ENCODE results near the gene RAD50. TPM values are rescaled to one million over a fixed set of nuclear protein-coding genes. Genes with fewer than 3 reads are reported as not detected.

The RAD50 gene
- total RNA-seq, 1 donor from 2014 or later: 13.1 TPM

DNA sequence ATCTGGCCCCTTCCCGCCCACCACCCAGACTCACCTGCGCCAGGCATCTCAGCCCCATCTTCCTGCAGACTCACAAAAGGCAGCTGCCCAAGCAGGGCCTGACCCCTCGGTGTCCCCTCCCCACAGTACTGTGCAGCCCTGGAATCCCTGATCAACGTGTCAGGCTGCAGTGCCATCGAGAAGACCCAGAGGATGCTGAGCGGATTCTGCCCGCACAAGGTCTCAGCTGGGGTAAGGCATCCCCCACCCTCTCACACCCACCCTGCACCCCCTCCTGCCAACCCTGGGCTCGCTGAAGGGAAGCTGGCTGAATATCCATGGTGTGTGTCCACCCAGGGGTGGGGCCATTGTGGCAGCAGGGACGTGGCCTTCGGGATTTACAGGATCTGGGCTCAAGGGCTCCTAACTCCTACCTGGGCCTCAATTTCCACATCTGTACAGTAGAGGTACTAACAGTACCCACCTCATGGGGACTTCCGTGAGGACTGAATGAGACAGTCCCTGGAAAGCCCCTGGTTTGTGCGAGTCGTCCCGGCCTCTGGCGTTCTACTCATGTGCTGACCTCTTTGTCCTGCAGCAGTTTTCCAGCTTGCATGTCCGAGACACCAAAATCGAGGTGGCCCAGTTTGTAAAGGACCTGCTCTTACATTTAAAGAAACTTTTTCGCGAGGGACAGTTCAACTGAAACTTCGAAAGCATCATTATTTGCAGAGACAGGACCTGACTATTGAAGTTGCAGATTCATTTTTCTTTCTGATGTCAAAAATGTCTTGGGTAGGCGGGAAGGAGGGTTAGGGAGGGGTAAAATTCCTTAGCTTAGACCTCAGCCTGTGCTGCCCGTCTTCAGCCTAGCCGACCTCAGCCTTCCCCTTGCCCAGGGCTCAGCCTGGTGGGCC lies 103.1 kb downstream of the RAD50 start:
- DNase-seq (ENCODE audit: low read depth, low spot score): no peak

DNA sequence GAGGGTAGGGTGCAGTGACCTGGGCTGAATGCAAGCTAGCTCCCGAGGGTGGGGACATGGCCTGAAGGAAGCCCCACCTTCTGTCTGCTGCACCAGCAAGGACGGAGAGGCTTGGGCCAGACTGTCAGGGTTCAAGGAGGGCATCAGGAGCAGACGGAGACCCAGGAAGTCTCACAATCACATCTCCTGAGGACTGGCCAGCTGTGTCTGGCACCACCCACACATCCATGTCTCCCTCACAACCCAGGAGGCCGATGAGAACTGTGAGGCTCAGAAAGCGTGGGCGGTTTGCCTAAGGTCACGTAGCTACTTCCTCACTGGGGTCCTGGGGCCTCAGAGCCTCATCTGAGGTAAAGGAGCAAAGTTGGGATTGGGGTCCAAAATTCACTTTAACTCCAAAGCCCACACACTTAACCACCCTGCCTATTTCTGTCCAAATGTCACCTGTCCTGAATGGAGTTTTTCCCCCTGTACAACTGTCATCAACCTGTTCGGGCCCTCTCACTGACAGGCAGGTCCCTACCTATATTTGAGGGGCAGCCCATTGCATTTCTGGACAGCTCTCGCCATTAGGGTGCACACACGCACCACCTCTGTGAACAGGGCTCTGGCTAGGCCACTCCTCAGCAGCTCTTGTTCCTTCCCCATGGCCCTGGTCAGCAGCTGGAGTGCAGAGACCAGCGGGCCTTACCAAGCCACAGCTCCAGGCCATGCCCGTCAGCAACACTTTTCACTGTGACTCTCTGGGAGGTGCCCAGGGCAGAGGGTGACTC lies 104.6 kb downstream of the RAD50 start:
- DNase-seq (ENCODE audit: low read depth, low spot score): no peak

DNA sequence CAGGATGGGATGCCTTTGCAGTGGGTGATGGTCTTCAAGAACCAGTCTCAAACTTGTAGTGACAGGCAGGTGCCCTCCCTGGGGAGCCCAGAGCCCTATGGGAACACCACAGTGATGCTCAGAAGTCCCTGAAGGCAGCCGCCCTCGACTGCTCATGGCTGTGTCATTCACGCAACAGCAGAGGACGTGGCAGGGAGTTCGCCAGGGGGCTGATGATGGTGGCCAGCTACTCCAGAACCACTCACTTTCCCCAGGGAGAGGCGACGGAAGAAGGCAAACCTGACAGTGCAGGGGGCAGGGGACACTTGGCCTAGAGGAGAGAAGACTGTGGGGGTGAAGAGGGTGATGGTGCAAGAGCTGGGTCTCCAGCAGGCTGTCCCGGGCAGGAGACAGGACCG lies 105.2 kb downstream of the RAD50 start:
- DNase-seq (ENCODE audit: low read depth, low spot score): no peak

DNA sequence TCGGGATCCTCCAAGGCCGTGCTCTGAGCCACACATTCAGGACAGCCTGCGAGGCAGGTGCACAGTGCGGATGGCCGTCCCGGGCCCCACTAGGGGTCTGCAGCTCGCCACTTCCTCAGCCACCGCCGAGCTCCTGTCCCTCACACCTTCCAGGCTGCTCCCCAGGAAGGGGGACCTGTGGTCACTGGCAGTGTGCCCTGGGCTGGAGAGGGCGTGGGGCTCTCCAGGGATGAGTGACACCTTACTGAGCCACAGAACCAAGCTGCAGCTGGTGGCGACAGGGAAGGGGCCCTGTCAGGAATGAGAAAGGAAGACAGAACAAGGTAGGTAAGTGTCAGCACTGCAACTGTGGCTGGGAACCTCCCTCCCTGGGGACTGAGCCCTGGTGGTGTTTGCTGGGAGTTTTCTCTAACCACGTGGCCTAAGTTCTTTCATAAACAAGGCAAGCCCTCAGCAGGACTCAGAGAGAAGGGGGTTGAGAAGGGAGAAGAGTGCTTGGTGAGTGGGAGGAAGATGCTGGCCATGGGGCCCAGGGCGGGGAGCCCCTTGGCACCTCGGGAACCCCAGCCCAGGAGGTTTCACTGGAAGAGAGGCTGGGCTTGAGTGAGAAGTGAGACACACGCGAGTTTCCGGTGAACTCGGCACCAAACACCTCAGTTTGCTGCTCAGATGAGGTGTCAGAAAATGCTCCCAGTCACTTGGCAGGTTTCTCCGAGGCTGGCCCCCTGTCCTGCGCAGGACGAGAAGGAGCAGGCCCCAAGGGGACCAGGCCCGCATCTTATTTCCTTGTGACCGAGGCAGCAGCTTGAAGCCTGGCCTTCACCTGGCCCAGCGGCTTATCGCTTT lies 106.4 kb downstream of the RAD50 start:
- DNase-seq (ENCODE audit: low read depth, low spot score): no peak

DNA sequence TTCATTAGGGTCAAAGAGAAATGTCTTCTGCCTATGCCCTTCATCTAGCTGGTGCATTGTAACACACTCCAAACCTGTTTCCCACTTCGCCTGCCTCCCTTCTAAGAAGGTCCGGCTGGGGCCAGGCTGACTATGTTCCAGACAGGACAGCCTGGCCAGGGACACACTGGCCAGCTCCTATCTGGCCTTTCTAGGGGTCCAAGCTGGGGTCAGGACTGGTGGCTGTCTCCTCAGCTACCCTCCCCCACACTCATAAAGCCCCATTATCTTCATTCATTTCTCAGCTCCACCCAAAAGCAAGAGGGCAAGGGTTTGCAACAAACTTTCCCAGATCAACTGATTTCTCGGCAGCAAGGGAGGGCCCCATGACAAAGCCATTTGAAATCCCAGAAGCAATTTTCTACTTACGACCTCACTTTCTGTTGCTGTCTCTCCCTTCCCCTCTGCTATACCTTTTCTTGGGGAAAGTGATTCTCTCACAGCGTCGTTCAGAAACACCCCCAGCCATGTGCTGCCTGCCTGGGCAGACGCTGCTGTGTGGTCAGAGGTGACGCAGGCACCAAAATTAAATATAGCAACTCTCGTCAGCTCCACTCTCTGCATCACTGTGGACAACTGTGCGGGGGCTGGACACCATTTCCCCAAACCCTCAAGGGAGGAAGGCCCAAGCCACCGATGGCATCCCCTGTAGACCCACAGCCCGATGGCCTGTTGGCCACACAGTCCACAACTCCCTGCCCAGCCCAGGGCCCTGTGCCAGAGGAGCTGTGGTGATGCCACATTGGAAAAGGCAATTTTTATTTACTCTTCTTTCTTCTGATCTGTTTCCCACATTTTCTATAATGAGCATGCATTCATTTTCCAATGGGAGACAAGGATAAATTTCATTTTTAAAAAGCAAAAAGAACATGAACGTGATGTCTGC lies 107.3 kb downstream of the RAD50 start:
- DNase-seq (ENCODE audit: low read depth, low spot score): no peak

DNA sequence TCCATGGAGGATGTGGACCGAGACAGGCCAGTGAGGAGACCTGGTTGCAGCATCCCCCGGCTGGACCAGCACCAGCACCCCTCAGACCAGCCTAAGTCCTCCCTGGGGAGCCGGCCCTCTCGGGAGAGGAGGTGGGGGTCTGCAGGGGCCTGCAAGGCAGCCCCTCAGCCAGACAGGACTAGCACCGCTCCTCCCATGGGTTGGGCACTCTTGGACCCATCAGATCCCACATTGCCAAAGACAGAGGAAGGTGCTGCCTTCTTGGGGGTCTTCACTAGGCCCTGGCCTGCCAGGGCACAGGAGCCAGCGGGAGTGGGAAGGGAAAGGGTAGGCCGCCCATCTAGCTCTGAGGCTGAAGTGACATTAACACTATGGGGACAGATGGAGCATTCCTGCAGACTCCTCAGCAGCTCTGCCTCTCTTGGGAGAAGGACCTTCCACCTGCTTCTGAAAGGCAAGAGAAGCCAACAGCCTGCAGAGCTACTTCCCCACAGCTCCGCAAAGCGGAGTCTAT lies 108.0 kb downstream of the RAD50 start:
- DNase-seq (ENCODE audit: low read depth, low spot score): no peak

DNA sequence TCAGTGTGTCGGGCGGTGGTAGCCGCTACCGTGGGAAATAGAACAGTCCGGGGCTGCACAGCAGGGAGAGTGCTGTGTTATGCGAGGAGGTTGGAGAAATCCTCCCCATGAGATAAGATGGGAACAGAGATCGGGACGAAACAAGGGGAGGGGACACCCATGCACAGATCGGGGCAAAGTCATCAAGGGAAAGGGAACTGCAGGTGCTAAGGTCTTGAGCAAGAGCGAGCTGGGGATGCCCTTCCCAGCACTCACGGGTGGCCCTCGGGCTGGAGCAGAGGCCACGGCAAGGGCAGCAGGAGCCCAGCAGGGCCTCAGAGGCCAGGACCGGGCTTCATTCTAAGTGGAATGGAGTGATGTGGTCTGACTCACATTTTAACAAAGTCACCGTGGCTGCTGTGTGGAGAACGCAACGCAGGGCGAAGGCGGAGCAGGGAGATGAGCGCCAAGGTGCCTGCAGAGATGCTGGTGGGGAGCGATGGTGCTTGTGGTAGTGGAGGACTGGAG lies 108.8 kb downstream of the RAD50 start:
- DNase-seq (ENCODE audit: low read depth, low spot score): no peak

DNA sequence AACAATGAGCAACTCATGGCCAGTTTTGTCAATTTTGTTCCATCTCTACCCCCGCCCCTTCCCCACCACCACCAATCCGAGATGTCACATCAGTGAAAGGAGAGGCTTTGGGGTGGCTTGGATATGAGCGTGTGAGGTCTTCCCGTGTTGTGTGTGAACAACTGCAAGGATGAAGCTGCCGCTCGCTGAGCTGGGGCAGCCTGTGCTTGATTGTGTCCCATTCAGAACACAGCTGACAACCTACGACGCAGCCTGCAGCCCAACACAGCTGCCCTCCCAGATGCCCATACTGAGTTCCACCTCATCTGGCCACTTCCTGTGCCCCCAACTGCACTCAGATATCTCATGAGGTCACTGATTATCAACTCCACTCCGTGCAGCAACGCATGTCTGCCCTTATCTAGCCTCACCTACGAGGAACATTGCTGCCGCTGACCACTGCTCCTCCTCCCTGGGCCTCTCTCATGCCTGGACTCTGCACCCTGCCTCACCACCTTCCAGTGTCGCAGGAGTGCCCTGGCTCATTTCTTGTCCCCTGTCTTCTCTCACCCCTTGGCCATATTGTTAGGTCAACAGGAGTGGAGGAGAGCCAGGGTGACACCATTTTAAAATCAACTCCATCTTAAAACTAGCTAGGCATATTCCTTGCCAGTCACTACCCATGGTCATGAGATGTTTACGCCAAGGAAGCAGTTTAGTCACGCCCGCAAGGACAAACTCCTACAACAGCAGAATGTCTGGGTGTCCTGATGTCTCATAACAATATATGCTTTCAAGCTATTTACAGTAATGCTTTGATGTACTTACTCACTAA lies 109.7 kb downstream of the RAD50 start:
- DNase-seq (ENCODE audit: low read depth, low spot score): no peak

DNA sequence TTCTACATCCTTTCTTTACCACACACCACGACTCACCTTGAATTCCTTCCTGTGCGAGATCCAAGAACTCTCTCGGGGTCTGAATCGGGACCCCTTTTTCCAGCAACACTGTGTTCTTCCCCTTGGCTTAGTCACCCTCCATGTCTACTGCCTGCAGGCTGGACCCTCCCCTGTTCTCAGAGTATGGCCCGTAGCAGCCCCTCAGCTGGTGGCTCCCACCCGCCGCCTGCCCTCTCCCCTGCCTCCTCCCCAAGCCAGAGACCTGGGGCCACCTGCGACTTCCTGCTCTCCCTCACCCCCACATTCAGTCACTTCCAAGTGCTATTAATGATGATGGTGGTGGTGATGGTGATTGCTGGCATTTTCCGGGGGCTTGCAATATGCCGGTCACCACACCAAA lies 110.5 kb downstream of the RAD50 start:
- DNase-seq (ENCODE audit: low read depth, low spot score): no peak

DNA sequence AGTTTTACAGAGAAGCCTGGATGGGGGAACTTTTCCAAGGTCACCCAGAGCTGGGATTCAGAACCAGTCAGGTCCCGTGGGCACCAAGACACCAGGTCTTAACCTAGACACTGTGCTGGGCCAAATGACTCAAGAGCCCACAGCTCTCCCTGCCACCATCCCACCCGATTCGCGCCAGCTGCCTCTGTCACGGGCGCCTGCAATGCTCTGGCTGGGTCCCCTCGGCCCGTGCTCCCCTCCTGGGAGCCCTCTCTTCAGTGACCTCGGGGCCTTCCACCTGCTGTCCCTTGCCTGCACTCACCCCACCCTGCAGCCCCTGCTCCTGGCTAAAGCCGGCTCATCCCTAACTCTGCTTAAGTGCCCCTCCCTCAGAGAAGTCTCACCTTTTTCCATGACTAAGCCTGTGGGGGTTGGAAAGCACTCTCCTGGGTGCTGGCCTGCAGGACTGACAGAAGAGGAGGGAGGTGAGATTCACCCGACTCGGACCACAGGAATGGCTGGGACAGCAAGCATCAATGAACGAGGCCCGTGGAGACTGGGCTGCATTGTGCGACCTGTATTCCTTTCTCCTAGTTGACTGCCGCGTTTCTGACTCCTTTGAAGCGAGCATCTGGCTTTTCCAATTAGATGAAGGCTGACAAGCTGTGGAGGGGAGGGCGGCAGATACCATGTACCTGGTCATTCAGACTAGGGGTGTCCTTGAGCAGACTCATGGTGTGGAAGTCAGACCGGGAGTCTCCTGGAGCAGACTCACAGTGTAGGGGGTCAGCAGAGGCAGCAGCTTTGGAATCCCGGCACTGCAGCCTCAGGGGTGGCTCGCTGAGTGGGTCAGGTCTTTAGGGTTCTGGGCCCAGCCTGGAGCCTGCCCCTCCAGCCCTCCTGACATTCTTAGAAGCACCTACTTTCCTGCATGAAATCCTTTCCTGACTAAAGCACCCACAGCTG lies 111.3 kb downstream of the RAD50 start:
- DNase-seq (ENCODE audit: low read depth, low spot score): no peak

DNA sequence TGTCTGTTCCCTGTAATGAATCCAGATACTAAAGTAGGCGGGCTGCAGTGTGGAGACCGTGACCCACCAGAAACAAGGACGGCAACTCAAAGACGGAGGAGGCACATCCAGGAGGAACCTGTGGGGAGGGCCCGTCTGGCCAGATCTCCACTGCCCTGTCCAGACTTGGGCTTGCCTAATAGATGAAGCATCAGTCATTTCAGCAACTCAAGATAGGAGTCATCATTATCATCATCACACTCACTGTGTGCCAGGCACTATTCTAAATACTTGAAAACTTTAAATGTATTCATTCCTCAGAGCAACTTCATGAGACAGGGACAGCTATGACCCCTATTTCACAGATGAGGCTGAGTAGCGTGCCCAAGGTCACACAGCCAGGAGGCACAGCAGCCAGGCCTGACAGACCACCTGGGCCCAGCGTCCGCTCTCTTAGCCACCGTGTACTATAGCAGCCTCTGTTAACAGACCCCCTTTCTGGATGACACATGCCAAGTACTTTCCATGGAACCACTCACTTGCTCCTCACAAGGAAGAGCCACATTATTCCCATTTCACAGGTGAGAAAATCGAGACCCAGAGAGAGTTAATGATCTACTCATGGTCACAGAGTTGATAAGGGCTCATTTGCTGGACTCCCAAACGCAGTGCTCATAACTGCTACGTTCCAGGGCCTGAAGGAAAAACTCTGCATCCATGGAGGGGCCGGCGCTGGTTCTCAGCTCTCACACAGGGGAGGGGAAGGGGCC lies 112.1 kb downstream of the RAD50 start:
- no peak for DNase-seq (ENCODE audit: low read depth, low spot score)

DNA sequence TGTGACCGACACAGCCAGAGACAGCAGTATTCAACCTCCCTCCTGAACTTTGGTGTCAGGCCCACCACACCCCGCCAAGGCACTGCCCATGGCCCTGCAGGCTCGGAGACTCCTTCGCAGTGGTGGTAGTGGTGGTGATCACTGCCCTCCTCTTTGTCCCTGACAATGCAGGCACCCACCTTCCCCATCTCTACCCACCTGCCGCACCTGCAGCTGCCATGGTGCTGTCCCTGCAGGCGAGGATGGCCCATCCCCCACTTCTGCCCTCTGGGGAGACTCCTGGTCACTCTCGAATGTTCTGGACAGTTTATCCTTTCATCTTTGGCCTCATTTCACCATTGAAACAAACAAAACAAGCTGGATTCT lies 112.7 kb downstream of the RAD50 start:
- DNase-seq (ENCODE audit: low read depth, low spot score): no peak

DNA sequence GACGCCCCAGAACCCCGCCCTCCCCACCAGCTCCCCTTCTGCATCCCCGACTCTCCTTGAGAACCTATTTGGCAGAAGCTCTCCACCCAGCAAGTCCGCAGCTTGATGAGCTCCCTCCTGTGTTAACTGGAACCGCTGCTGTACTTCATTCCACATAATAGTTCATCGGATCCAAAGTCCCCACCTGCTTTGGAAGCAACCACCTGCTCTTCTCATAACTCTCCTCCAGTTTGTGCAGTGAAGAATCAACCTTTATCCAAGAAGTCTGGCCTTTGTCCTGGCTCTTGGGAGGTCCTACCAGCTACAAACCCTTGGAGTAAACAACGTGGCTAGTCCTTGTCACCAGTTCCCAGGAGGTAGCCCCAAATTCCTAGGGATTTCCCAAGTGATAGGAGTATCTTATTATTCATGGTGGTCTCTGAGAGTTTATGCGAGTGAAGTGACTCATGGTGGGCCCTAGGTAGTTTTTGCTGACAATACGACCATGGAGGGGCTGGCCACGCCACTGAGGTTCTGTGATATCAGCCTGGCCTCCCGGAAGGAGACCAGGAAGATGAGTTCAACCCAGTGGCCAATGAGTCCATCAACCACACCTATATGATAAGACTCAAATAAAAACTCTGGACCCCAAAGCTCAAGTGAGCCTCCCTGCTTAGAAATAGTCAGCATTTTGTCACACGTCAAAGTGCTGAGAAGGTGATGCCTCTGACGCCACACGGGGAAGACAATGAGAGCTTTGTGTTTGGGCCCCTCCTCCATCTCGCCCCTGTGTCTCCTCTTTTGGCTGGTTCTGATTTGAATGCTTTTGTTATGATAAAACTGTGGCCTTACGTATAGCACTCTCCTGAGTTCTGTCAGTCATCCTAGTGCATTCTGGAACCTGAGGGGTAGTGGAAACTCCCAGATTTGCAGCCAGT lies 113.4 kb downstream of the RAD50 start:
- DNase-seq (ENCODE audit: low read depth, low spot score): no peak

DNA sequence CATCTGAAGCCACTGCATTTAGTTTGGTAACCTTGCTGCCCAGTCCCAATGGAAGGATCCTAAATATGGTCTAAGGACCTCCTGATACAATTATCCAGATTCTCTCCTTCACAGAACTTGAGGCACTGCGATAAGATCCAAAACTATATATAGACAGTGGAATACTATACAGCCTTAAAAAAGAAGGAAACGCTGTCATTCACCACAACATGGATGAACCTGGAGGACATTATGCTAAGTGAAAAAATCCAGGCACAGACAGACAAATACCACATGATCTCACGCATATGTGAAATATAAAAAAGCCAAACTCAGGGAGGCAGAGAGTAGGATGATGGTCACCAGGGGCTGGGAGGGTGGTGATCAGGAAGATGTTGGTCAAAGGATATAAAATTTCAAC lies 114.2 kb downstream of the RAD50 start:
- DNase-seq (ENCODE audit: low read depth, low spot score): no peak

DNA sequence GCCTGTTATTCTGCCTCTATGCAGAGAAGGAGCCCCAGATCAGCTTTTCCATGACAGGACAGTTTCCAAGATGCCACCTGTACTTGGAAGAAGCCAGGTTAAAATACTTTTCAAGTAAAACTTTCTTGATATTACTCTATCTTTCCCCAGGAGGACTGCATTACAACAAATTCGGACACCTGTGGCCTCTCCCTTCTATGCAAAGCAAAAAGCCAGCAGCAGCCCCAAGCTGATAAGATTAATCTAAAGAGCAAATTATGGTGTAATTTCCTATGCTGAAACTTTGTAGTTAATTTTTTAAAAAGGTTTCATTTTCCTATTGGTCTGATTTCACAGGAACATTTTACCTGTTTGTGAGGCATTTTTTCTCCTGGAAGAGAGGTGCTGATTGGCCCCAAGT lies 116.7 kb downstream of the RAD50 start:
- no peak for DNase-seq (ENCODE audit: low read depth, low spot score)

DNA sequence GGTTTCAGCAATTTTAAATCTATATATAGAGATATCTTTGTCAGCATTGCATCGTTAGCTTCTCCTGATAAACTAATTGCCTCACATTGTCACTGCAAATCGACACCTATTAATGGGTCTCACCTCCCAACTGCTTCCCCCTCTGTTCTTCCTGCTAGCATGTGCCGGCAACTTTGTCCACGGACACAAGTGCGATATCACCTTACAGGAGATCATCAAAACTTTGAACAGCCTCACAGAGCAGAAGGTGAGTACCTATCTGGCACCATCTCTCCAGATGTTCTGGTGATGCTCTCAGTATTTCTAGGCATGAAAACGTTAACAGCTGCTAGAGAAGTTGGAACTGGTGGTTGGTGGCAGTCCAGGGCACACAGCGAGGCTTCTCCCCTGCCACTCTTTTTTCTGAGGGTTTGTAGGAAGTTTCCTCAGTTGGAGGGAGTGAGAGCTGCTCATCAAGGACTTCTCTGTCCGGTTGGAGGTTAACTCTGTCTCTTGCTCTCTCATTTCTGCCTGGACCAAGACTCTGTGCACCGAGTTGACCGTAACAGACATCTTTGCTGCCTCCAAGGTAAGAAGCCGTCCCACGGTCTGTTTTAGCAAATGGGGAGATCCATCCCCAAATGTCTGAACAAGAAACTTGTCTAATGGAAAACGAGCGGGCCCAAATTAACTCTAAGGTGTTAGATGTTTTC lies 117.3 kb downstream of the RAD50 start, which contains the start of gene IL4:
IL4 (plus strand) TSS at position 51 of the 692 bp plus-strand sequence; CDS start at position 113, 62 bp downstream.
- DNase-seq (ENCODE audit: low read depth, low spot score): no peak
